GM12878 (cell line): ENCODE measurements around the gene PPP1R15A. TPM values are rescaled to one million over a fixed set of nuclear protein-coding genes. Genes with fewer than 3 reads are reported as not detected.

Experiments
- ATAC-seq: fragments of 200-7000 bp; cut with Tn5 transposase; 3 replicates; pipeline ENCODE4 v1.9.1; 2020; ENCODE audit warnings: mild to moderate bottlenecking, moderate library complexity
- BruUV-seq: library from RNA; stranded (reverse); fragments of 400-500 nt; replicated peaks from 2 replicates; lab custom pipeline; 2021; lab: Mats Ljungman, UMichigan
- CTCF ChIA-PET: fragments of 300-600 bp; sonication (Branson Sonifier 250); formaldehyde crosslinking; extraction: SDS; loops from one replicate; lab custom pipeline; 2021; ENCODE audit warnings: inconsistent platforms; lab: Yijun Ruan, JAX
- POLR2A ChIA-PET: fragments of 350-600 bp; formaldehyde crosslinking; extraction: SDS; loops from one replicate; lab custom pipeline; 2021; ENCODE audit warnings: inconsistent platforms; lab: Charles Lee
- RAD21 ChIA-PET: fragments of 300-600 bp; sonication (Branson Sonifier 250); formaldehyde crosslinking; loops from one replicate; lab custom pipeline; 2023; ENCODE audit warnings: antibody characterized with exemption; ENCODE audit not compliant: unreplicated experiment; lab: Charles Lee
- SMC1A ChIA-PET: fragments of 300-600 bp; sonication (Branson Sonifier 250); formaldehyde crosslinking; loops from one replicate; lab custom pipeline; 2023; ENCODE audit not compliant: unreplicated experiment, uncharacterized antibody; lab: Charles Lee
- DNase-seq: peaks from one replicate; pipeline ENCODE4 v3.0.0-alpha.2; 2011; ENCODE audit warnings: low read depth, low spot score
- FAIRE-seq: peaks from 3 replicates; lab custom pipeline; 2011; peaks lifted over from hg19 to GRCh38; lab: Jason Lieb, UNC
- H2AFZ ChIP-seq: 2 replicates; pipeline ENCODE4 v1.6.0; 2011; ENCODE audit warnings: low read depth, low read length, control low read depth; ENCODE audit not compliant: control insufficient read depth
- H3K27ac ChIP-seq: 2 replicates; pipeline ENCODE4 v1.5.1; 2011; ENCODE audit warnings: control low read depth; ENCODE audit not compliant: control insufficient read depth, insufficient read depth
- H3K27me3 ChIP-seq, 2 experiments: replicated peaks in 1 of 2; 2 replicates each; pipeline versions ENCODE4 v1.6.0 to v1.6.1; 2011; ENCODE audit warnings: low read length in 1 of 2; ENCODE audit not compliant: control insufficient read depth in 2 of 2, insufficient read depth in 2 of 2
- H3K36me3 ChIP-seq, 2 experiments: 2 replicates each; pipeline ENCODE4 v1.5.1; 2011; ENCODE audit warnings: low read length in 1 of 2; ENCODE audit not compliant: control insufficient read depth in 2 of 2, insufficient read depth in 2 of 2
- H3K4me1 ChIP-seq: 2 replicates; pipeline ENCODE4 v1.6.1; 2011; ENCODE audit warnings: mild to moderate bottlenecking, low read length, moderate library complexity, mixed read lengths; ENCODE audit not compliant: control insufficient read depth, insufficient read depth
- H3K4me2 ChIP-seq: 2 replicates; pipeline ENCODE4 v1.6.0; 2011; ENCODE audit warnings: control low read depth; ENCODE audit not compliant: control insufficient read depth, insufficient read depth
- H3K4me3 ChIP-seq: fragments of 200-600 bp; sonication (generic); 2 replicates; pipeline ENCODE4 v1.5.1; 2016
- H3K79me2 ChIP-seq: 2 replicates; pipeline ENCODE4 v1.6.0; 2011; ENCODE audit warnings: low read length; ENCODE audit not compliant: control insufficient read depth, insufficient read depth
- H3K9ac ChIP-seq: 2 replicates; pipeline ENCODE4 v1.8.0; 2011; ENCODE audit warnings: low read length, control low read depth, mixed read lengths; ENCODE audit not compliant: control insufficient read depth, insufficient read depth
- H3K9me3 ChIP-seq: replicated peaks from 3 replicates; pipeline ENCODE4 v1.5.1; 2011; ENCODE audit warnings: mild to moderate bottlenecking, low read length; ENCODE audit not compliant: control insufficient read depth, insufficient read depth
- H4K20me1 ChIP-seq: 2 replicates; pipeline ENCODE4 v1.6.0; 2011; ENCODE audit not compliant: control insufficient read depth, insufficient read depth
- EP300 ChIP-seq, 2 experiments: fragments of 150-350 bp in 1 of 2; IDR thresholded peaks; 2 replicates each; pipeline ENCODE4 v1.6.1; 2011 to 2012; ENCODE audit warnings: low read depth in 2 of 2, low read length in 2 of 2, borderline replicate concordance in 1 of 2, improper control_type of control experiment in 1 of 2, inconsistent platforms in 1 of 2; ENCODE audit not compliant: control insufficient read depth in 1 of 2
- POU2F2 ChIP-seq: IDR thresholded peaks from 3 replicates; pipeline ENCODE4 v1.6.1; 2011; ENCODE audit warnings: low read depth, mild to moderate bottlenecking, low read length, borderline replicate concordance
- RUNX3 ChIP-seq: IDR thresholded peaks from 2 replicates; pipeline ENCODE4 v1.6.1; 2012; ENCODE audit warnings: low read length, inconsistent platforms
- WGBS: methylation state at CpG from one replicate; pipeline ENCODE4 v1.1.6; 2016; ENCODE audit warnings: low lambda C conversion rate; ENCODE audit not compliant: insufficient replicate concordance, insufficient coverage; ENCODE audit errors: missing lambda C conversion rate; 5-methylcytosine and 5-hydroxymethylcytosine counted together
- in situ Hi-C: fragments of 300-500 bp; cut with MboI; formaldehyde crosslinking; loops from 9 replicates; pipeline ENCODE4 v1.14.3; 2018; ENCODE audit warnings: mixed read lengths
- intact Hi-C: fragments of 100-400 bp; cut with micrococcal nuclease; formaldehyde crosslinking; loops from one replicate; pipeline ENCODE4 v1.14.2; 2022; ENCODE audit not compliant: unreplicated experiment
- polyA plus RNA-seq, 11 experiments: library from polyadenylated mRNA; depleted of rRNA in 4 of 11; unstranded in 6 of 11; stranded (reverse) in 5 of 11; fragments of >200 nt; fragmentation: Nextera tagmentation in 4 of 11; fragmentation: Illumina TruSeq in 1 of 11; extraction: Ambion mirVana in 4 of 11; extraction: Trizol in 1 of 11; gene quantifications; 1 replicate in 1 of 11; 2 replicates in 10 of 11; pipeline versions ENCODE4 v1.2.1 to v1.2.3, GENCODE V29; 2011 to 2016; ENCODE audit warnings: inconsistent platforms in 2 of 11, missing spikeins in 2 of 11, low read depth in 1 of 11
- total RNA-seq, 4 experiments: library from RNA; depleted of rRNA in 3 of 4; stranded (reverse); fragments of >200 nt in 3 of 4; fragmentation: Illumina TruSeq in 1 of 4; extraction: Trizol in 1 of 4; gene quantifications; 2 replicates each; pipeline versions ENCODE4 v1.2.1 to v1.2.3, GENCODE V29; 2013 to 2021

PPP1R15A gene
- total and polyA plus RNA-seq, 10 of the 15 experiments (the other 5 are each of a cell fraction or from before 2014, with no cell fraction given) = 0.68 to 50.8 (median 27.7) TPM

- DNase-seq (no peak), ATAC-seq (no peak), FAIRE-seq (no peak)
- H3K36me3 ChIP-seq = peaks cover 8 to 16% of the 10 kb centered on the region in 2 experiments
- SMC1A ChIA-PET = interaction anchor here (1.3 kb wide), 1 partner anchor 128 kb away, joined by 3 read pairs; no protein-coding TSS in a partner anchor
- TF ChIP-seq POU2F2 = no peak
- intact Hi-C loops = no loop called here
- BruUV-seq = no TSS peak
- H3K27me3 ChIP-seq = no peaks in the 10 kb centered on the region
- H4K20me1 ChIP-seq = no peaks in the 10 kb centered on the region
- no peak overlapping the region for H3K9ac ChIP-seq
- WGBS = 92% methylated on average over 8 of the region's 8 CpGs
- H3K4me3 ChIP-seq = no peak overlapping the region
- CTCF ChIA-PET = interaction anchor here (1.5 kb wide), 1 partner anchor 55 kb away, joined by 5 read pairs; no protein-coding TSS in a partner anchor
- POLR2A ChIA-PET = interaction anchor here (0.6 kb wide), 1 partner anchor 12 kb away, joined by 4 read pairs; no protein-coding TSS in a partner anchor
- in situ Hi-C loops = no loop called here
- H3K4me2 ChIP-seq = no peak overlapping the region
- peaks cover 8% of the 10 kb centered on the region for H3K4me1 ChIP-seq
- H3K79me2 ChIP-seq = no peaks in the 10 kb centered on the region
- H2AFZ ChIP-seq = no peak overlapping the region
- no peaks in the 10 kb centered on the region for H3K9me3 ChIP-seq
- no peak overlapping the region for H3K27ac ChIP-seq
- RAD21 ChIA-PET = no interaction called here
Measured at GRCh38 chr19:48915757-48916156, 43.5 kb downstream of the PPP1R15A start.

GRCh38 chr19:48918071-48918470 is 45.9 kb downstream of the PPP1R15A start:
- TF ChIP-seq RUNX3 (peak; percentile 20; the same call in 1 of the 2 replicates), EP300 (IDR thresholded peaks at IDR 0.05; ENCODE audit: borderline replicate concordance in 1 of 2, control insufficient read depth in 1 of 2, low read depth in 2 of 2, low read length in 2 of 2) (no peak)
- TF ChIP-seq, all 136 proteins: peak for 1
- Histone ChIP-seq H3K79me2 (no peaks in the 10 kb centered on the region), H3K9ac (no peak overlapping the region), H3K4me1 (peaks cover 8% of the 10 kb centered on the region), H3K36me3 (peaks cover 5 to 12% of the 10 kb centered on the region in 2 experiments; a peak in 3 of 4 replicates), H2AFZ (no peak overlapping the region), H3K4me2 (peak overlapping the region; percentile 20; the same call in 1 of the 2 replicates), H3K4me3 (0 out of 2 replicates have a peak overlapping the region, but pooled peaks have one; percentile 16), H3K27ac (peak overlapping the region; percentile 53), H4K20me1 (no peaks in the 10 kb centered on the region), H3K27me3 (no peaks in the 10 kb centered on the region), H3K9me3 (no peaks in the 10 kb centered on the region)
- SMC1A ChIA-PET = no interaction called here
- no TSS peak for BruUV-seq
- 0% methylated on average over 6 of the region's 6 CpGs for WGBS
- CTCF ChIA-PET = interaction anchor here (1.2 to 2.5 kb wide), 2 partner anchors 15 to 45 kb away, joined by 4 to 6 read pairs; partner anchors contain the start of gene DHDH
- in situ Hi-C loops = no loop called here
- POLR2A ChIA-PET = no interaction called here
- intact Hi-C loops = no loop called here
- RAD21 ChIA-PET = interaction anchor here (1.1 kb wide), 1 partner anchor 17 kb away, joined by 3 read pairs; no protein-coding TSS in a partner anchor
- ATAC-seq (peak; percentile 37; the same call in 2 of the 3 replicates), FAIRE-seq (peak; percentile 66), DNase-seq (no peak)
